Activated CD8-positive, alpha-beta memory T cell treated with anti-CD3 and anti-CD28 coated beads, Interleukin-2, amount 50 U/mL, for 24 hours (primary cell): ENCODE results near the gene MRFAP1L1.

ENCODE experiments used
- DNase-seq: peaks from one replicate; pipeline ENCODE4 v3.0.0-alpha.2; 2020; ENCODE audit errors: extremely low read depth

MRFAP1L1 gene

DNA sequence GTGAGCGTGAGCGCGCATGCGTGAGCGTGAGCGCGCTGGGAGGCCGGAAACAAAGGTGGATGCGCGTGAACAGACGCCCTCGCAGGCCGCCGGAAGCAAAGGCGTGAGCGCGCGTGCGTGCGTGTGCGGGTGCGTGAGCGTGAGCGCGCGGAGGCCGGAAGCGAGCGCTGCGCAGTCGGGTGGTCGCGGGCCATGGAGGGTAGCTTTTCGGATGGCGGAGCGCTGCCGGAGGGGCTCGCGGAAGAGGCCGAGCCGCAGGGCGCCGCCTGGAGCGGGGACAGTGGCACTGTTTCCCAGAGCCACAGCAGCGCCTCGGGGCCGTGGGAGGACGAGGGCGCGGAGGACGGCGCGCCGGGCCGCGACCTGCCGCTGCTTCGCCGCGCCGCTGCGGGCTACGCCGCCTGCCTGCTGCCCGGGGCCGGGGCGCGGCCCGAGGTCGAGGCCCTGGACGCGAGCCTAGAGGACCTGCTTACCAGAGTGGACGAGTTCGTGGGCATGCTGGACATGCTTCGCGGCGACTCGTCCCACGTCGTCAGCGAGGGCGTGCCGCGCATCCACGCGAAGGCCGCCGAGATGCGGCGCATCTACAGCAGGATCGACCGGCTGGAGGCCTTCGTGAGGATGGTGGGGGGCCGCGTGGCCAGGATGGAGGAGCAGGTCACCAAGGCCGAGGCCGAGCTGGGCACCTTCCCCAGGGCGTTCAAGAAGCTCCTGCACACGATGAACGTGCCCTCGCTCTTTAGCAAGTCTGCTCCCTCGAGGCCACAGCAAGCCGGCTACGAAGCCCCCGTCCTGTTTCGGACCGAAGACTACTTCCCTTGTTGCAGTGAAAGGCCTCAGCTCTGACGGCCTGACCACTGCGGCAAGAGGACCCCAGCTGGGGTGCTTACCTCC lies 6.6 kb upstream of the MRFAP1L1 start, which contains the start of gene BLOC1S4:
BLOC1S4 (plus strand) TSS at position 157 of the 894 bp plus-strand sequence; CDS start at position 193, 36 bp downstream.
- peak; percentile 68 for DNase-seq

DNA sequence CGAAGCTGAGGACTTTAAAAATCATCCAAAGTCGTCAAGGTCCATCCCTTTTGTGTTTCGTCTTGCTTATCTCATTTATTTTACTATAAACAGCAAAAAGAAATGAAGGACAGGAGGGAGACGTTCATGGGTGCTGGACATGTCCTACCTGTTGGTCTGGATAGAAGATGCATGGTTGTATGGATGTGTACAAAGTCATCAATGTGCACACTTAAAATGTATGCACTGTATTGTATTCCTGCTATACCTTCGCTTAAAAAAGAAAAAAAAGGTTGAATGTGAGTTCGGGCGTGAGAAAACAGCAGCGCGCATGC lies 6.0 kb upstream of the MRFAP1L1 start:
- no peak for DNase-seq

DNA sequence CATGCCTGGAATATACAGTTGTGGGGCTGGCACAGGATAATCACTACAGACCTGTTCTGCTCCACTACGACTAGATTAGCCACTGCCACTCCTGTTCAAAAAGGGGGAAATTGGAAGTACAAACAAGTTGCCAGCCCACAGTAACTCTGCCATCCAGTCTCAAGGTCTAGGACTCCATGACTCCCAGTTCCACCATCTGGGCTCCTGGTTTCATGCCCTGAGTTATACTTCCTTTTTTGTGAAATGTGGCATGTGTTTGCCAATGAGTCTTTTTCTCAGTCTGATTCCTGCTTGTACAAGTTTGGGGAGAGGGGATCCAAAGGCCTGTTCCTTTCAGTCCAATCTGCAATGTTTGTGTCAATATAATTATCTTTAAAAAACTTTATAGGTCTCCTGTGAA lies 5.3 kb upstream of the MRFAP1L1 start:
- no peak for DNase-seq

DNA sequence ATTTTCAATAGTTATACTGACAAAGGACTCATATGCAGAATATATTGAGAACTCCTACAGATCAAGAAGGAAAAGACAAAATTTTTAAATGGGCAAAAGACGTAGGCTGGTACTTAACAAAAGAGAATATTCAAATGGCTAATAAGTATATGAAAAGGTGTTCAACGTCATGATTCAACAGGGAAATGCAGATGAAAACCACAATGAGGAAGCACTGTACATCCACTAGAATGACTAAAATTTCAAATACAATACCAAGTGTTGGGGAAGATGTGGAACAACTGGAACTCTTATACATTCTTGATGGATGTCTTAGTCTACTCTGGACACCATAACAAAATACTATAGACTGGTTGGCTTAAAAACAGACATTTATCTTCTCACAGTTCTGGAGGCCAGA lies 1.3 kb upstream of the MRFAP1L1 start:
- DNase-seq, result no peak

DNA sequence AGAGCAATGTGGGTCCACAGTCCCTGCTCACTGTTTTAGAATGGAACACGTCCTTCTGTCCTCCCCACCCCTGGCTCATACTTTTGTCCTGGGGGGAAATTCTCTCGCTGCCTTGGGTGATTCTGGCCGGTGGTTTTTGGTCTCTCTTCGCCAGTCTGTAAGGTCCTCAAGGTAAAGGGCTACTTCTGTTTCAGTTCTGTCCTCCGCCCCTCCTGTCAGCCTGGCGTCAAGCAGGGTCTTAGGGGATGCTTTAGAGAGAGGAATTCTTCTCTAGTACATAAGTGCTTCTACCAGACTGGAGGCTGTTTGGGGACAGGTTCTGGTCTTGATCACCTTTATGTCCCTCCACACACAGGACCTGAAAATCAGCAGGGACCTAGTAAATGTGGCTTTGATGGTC lies 617 bp upstream of the MRFAP1L1 start:
- DNase-seq, result no peak

DNA sequence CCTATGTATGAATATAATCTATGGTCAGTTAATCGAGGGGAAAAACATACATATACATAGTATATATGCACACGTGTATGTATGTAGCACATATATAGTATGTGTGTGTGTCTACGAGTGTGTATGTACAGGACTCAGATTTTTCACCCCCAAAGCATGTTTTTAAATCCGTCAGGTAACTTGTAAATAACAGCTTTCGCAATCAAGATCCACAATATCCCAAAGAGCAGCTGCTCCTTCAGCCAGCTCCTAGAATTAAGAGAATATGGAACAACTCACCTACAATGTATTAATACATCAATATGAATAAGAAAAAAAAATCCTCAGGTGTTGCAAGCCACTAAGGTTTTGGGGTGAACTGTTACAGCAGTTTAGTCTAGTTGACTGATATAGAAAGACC lies 3.5 kb downstream of the MRFAP1L1 start:
- no peak for DNase-seq

DNA sequence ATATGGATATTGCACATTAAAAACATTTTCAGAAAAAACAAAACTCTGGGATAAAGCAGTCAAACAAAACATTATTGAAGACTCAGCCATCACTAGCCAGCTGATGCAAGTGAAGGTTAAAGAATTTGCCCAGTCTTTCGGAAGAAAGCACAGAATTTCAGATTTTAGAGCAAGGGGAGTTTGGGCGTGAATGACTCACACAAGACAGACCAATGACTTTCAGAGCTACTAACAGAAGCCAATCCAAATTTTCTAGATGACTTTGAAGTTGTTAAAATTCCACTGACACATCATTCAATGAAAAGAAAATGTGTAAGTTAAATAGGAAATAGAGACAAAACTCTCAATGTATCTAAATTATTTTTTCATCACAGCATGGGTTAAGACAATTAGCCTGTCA lies 4.0 kb downstream of the MRFAP1L1 start:
- no peak for DNase-seq

DNA sequence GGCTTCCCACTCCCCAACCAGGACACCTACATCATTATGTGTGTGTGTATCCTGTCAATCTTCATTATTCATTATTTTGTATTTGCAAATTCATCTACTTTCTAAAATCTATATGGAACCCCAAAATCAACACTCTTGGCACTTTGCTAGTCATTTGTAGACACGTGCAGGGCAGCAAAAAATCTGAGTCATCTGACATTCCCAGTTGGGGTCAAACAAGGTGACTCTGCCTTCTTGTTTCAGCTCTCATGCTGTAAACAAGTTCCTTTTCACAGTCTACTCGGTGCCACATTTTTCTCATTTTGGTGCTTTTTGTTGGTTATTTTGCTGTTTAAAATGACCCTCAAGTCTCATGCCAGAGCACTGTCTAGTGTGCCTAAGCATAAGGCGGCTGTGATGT lies 5.9 kb downstream of the MRFAP1L1 start:
- DNase-seq, result no peak

DNA sequence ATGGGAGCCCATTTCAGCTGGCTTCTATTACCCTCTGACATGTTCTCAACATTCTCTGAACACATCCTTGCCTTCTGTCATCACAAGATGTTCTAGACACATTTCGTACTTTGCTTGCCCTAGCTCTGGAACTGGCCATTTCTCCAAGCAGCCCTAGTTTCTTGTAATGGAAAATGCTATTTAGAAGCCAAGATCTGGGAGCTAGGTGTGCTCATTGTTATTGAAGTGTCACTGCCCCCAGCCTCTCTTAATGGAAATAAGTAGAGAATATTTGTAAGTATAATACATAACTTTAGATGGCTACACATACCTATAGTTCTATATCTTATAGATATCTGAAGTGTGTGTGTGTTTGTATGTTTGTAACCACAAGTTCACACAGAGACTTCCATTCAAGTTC lies 6.9 kb downstream of the MRFAP1L1 start:
- no peak for DNase-seq

DNA sequence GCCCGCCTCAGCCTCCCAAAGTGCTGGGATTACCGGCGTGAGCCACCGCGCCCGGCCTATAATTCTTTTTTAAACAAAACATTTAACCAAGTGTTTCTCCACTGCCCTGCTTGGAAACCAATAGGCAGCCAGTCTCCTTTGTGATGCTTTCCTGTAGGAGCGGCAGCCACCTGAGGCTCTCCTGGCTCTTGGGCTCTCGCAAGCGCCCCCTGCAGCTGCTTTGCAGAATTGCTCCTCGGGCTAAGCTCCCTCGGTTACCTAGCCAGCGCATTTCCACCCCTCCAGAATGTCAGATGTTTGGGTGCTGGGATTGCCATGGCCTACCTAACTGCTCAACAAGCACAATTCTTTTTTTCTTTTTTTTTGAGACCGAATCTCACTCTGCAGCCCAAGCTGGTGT lies 8.3 kb downstream of the MRFAP1L1 start:
- no peak for DNase-seq

DNA sequence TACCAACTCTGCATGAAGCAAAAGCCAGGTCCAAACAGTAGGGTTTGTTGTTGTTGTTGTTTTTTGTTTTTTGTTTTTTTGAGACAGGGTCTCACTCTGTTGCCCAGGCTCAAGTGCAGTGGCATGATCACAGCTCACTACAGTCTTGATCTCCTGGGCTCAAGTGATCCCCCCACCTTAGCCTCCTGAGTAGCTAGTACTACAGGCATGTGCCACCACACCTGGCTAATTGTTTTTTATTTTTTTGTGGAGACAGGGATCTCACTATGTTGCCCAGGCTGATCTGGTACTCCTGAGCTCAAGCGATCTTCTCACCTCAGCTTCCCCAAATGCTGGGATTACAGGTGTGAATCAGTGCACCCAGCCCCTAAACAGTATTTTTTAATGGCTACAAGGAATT lies 9.8 kb downstream of the MRFAP1L1 start:
- no peak for DNase-seq

DNA sequence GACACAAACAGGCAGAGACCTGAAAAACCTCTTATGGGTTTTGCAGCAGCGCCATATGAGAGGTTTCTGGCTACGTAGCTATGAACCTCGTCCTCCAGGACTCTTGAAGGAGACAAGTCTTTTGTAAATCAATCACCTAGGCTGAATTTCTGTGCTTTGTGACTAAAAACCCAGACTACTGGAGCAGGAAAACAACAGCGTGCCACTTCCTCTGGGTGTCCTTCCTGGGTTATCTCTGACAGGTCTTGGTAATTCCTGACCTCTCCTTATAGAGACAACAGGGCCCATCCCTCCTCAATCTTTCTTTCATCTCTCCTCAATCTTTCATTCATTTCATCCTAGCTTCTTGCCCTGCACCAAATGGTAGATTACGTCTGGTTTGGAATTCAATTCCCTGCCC lies 10.3 kb downstream of the MRFAP1L1 start:
- no peak for DNase-seq

DNA sequence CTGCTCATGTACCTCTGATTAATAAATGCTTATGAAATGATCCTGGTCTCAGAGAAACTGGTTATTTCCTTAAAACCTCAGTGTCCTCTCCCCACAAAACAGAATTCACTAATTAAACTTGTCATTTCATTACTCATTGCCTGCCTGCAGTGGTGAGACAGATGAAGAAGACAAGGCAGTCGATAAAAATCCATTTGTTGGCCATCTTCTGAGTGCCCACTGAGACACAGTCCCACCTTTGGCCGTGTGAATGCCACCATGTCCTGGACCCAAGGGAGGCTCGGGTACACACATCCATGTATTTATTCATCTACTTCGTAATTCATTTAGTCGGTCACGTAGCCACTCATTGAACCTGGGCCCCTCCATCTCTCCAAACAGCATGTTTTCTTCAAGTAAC lies 12.5 kb downstream of the MRFAP1L1 start:
- DNase-seq, result no peak

DNA sequence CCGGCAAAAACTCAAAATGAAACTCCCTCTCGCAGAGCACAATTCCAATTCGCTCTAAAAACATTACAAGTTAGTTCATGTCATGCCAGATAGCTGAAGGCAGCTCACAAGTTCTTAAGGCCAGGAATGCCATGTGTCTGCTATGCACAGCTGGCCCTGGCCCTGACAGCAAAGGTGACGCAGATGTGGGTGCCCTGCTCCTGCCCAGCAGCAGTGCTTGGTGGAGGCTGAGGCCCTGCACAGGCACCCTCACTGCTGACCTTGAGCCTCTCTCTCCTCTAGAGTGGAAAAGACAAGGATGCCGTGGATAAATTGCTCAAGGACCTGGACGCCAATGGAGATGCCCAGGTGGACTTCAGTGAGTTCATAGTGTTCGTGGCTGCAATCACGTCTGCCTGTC lies 13.1 kb downstream of the MRFAP1L1 start:
- no peak for DNase-seq

DNA sequence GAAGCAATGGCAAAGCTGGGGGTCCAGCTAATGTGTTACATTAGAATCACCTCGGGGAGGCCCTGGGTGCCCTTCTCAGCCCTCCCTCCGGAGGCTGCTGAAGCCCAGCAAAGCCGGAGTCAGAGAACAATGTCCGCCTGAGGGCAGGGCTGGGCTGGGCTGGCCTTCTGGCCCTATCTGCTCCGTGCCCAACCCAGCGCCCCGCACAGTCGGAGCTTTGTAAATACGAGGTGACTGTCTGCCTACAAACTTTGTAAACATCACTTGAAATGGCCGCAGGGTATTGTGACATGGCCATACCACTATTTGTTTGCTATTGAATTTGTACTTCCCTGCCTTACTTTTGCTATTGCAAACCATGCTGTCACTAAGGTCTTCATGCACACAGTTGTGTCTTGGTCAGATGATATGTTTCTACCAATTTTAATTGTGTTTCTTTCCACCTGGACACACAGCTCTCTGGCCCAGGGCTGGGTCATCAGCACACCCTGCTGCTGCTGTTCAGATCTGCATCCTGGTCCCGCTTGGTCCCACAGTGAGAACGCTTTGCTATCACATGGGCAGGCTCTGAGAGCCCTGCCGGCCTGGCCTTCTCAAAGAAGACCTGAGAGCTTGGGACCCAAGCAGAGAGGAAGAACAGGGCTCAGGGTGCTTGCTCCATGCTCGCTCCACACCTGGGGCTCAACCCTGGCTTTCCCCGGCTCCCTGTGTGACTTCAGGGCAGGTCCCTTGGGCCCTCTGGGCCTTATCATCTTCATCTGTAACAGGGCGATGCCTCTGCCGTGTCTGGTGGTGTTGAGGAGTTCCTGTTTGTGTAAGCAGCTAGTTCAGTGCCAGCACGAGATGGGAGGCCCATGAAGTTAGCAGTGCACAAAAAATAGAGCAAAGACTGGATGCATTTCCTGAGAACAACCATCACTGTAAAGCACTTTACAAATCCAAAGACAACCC lies 13.7 kb downstream of the MRFAP1L1 start:
- no peak for DNase-seq

DNA sequence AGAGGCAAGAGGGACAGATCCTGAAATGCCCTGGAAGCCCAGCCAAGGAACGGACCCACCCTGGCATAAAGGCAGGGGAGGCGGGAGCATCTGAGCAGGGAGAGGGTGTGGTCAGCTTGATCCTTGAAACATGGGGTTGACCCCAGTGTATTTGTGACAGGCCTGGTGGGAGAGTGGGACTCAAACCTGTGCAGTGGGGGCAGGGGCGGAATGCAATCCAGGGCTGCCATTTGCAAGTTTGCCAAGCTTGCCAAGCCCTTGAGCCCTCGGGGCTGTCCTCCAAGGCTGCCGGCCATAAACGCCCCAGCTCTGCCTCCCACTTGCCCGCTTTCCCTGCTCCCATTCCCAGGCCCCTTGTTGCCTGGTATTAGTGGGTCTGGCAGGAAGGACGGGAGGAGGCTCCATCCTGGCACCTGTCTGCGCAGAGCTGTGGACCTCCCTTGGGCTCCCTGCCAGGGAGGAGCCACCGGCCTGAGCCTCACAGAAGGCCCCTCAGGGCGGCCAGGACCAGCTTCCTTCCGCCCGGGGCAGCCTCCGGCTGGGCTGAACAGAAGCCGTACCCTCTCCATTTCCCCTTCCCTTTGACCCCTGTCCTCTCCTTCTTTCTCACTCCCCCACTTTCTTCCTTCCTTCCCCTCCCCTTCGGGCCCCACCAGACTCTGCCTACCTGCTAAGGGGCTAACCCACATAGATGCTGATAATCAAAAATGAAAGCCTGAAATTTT lies 15.3 kb downstream of the MRFAP1L1 start:
- no peak for DNase-seq

DNA sequence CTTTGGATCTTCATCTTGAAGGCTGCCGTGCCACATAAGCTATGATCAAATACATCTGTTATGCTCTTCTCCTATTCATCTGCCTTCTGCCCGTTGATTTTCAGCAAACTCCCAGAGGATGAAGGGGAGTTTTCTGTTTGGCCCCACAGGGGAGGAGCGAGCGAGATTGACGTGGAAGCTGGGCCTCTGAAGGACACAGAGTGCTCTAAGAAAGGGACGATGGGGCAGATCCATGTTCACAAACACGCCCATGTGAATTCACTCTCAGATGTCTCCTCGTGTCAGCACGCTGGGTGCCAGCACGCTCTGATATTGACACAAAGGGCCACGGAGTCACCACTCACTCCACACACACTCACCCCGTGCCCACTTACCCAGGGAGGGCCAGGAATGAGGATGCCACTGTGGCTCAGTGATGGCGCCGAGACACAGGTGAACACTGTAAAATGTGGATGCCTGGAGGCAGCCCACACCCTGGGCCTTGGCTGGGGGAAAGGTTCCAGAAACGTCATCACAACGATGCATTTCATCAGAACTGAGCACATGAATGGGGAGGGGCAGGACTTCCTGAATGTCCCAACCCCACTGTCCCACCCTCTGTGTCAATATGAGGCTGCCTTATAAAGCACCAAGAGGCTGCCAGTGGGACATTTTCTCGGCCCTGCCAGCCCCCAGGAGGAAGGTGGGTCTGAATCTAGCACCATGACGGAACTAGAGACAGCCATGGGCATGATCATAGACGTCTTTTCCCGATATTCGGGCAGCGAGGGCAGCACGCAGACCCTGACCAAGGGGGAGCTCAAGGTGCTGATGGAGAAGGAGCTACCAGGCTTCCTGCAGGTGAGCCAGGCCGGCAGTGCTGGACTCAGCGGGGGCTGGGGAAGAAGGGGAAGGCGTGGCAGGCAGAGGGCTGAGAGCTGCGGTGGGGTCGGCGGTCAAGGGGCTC lies 16.2 kb downstream of the MRFAP1L1 start, which contains the start of gene S100P:
S100P (plus strand) TSS at position 648 of the 946 bp plus-strand sequence; CDS start at position 703, 55 bp downstream.
- DNase-seq, result no peak

DNA sequence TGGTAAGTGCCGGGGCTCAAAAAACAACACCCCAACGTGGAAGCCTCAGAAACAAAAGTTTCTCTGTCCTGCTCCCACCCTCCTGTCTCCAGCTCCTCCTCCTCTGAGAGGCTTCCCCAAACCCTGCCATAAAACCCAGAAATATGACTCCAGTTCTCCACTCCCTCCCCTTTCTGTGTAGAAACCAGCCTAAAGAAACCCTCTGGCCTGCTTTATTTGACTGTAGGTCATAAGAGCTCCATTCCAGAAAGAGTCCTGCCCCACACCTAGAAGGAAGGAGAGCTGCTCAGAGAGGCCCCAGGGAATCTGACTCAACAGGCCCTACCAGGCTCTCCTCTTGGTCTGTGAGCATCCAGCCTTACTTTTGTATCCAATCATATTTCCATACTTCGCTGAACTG lies 16.9 kb downstream of the MRFAP1L1 start:
- DNase-seq, result no peak

DNA sequence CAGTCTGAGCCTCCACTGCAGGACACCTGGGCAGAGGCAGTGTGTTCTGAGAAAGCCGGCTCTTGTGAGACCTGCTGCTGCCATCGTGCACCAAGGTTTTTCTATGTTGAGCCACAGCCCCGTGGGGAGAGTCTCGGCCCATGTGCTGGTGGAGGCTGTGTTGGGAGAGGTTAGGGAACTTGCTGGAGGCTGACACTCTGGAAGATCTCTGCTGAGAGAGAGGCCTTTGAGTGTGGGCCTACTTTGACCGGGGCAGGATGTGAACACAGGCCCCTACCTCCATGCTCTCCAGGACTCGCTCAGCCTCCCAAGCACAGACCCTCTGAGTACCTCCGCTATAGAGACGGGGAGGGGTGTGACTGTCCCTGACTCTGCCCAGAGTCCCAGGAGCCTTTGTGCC lies 17.3 kb downstream of the MRFAP1L1 start:
- DNase-seq, result no peak

DNA sequence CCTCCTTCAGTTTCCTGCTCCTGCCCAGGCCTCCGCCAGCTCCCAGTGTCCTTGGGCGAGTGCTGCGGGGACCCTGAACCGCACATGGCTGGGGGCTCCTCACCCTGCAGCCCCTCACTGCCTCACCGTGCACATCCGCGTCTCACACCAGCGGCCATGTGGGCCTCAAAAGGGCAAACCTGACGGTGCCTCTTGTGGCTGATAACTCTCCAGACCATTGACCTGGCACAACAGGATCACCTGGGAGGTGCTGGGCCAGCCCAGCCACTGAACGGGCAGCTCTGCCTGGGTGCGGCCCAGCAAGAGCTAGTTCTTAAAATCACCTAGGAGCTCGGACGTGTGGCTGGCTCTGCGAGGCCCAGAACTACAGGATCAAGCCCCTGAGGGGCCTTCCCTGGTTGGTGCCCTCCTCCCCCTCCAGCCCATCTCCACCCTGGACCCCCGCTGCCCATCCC lies 20.1 kb downstream of the MRFAP1L1 start:
- no peak for DNase-seq
